Measurements from ENCODE around the gene ARSG. TPM values are rescaled to one million over a fixed set of nuclear protein-coding genes. Genes with fewer than 3 reads are reported as not detected.
"Not testable (repeated sequence)": the region's sequence is repeated elsewhere in the genome, so short reads cannot be mapped to it uniquely, and the experiment has no call there.

ARSG gene
- total RNA-seq, 2 experiments from 2014 or later: 11.7 to 13.8 TPM

DNA sequence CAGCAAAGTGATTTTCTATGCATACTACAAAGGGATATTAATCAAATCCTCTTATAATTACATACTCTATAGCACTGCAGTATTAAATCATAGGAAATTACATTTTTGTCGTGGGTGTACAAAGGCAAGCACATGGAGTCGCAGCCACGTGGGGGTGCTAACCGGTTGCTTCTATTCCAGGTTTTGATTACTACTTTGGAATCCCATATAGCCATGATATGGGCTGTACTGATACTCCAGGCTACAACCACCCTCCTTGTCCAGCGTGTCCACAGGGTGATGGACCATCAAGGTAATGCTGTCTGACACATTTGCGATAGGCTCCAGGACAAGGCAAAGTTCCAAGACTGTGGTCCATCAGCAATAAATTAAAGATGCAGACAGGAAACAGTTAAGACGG lies 60.1 kb downstream of the ARSG start:
- Mint-ChIP-seq H3K27me3 (no peaks in the 10 kb centered on the region), H3K4me1 (peaks cover 90% of the 10 kb centered on the region), H3K27ac (no peak overlapping the region), H3K9me3 (no peaks in the 10 kb centered on the region), H3K4me3 (no peak overlapping the region), H3K36me3 (ENCODE audit: low read depth) (peaks cover 20% of the 10 kb centered on the region)
- POLR2A ChIA-PET: no interaction called here
- CTCF ChIA-PET: interaction anchor here (0.9 to 2.1 kb wide), 2 partner anchors 10 to 39 kb away, joined by 3 to 6 read pairs; no protein-coding TSS in a partner anchor
- DNase-seq: no peak

DNA sequence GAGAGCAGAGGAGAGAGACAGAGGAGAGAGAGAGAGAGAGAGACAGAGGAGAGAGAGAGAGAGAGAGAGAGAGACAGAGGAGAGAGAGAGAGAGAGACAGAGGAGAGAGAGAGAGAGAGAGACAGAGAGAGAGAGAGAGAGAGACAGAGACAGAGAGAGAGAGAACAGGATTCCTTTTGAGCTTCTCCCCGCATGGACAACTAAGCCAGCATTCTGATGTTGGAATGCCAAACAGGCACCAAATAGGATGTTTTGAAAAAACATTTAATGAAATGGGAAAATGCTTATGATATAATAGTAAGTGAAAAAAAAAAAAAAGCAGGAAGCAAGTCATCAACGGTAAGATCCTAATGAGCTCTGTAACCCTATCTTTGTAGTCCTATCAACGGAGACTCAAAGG lies 60.7 kb downstream of the ARSG start:
- Mint-ChIP-seq H3K9me3 (no peaks in the 10 kb centered on the region), H3K27me3 (no peaks in the 10 kb centered on the region), H3K4me3 (no peak overlapping the region), H3K27ac (no peak overlapping the region), H3K36me3 (ENCODE audit: low read depth) (peaks cover 20% of the 10 kb centered on the region), H3K4me1 (peaks cover 90% of the 10 kb centered on the region)
- ChIA-PET POLR2A (no interaction called here), CTCF (interaction anchor here (0.7 to 2.1 kb wide), 3 partner anchors 9 to 114 kb away, joined by 4 to 6 read pairs (median 4); no protein-coding TSS in a partner anchor)
- DNase-seq: no peak

DNA sequence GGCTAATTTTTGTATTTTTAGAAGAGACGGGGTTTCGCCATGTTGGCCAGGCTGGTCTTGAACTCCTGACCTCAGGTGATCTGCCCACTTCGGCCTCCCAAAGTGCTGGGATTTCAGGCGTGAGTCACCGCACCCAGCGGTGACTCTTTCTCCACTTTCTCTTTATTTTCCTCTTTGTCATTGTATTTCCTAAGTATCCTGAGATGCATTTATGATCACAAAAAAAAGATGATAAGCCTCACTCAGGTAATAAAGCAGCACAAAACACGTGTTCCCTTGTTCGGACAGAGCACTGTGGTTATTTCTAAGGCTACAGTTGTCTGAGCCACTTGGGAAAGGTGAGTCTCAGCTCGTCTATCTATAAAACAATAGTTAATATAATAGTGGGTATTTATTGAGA lies 61.4 kb downstream of the ARSG start:
- H3K27ac Mint-ChIP-seq, DNase-seq, H3K27me3 Mint-ChIP-seq, H3K4me3 Mint-ChIP-seq, POLR2A ChIA-PET, H3K9me3 Mint-ChIP-seq: not testable (repeated sequence)
- peaks cover 25% of the 10 kb centered on the region for H3K36me3 Mint-ChIP-seq (ENCODE audit: low read depth)
- CTCF ChIA-PET: interaction anchor here (0.5 to 5.3 kb wide), 5 partner anchors 8 to 136 kb away, joined by 3 to 19 read pairs (median 5); no protein-coding TSS in a partner anchor
- peaks cover 90% of the 10 kb centered on the region for H3K4me1 Mint-ChIP-seq

DNA sequence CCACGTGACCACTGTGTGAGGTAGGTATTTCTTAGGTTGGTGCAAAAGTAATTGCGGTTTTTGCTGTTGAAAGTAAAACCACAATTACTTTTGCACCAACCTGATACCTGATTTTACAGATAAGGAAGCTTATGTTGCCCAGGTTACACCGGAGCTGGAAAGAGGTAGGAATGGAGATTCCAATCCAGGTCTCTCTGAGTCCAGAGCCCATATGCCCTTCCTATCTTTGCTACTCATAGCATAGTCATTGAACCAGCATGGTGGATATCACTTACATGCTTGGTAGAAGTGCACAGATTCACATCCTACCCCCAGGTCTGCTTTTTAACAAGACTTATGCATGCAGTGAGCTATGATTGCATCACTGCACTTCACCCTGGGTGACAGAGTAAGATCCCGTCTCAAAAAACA lies 61.8 kb downstream of the ARSG start:
- ChIA-PET CTCF (interaction anchor here (0.7 to 5.3 kb wide), 4 partner anchors 8 to 1145 kb away, joined by 3 to 19 read pairs (median 6); no protein-coding TSS in a partner anchor), POLR2A (no interaction called here)
- Mint-ChIP-seq H3K36me3 (ENCODE audit: low read depth) (peaks cover 22% of the 10 kb centered on the region), H3K27ac (peak overlapping the region; percentile 65), H3K4me3 (no peak overlapping the region), H3K27me3 (no peaks in the 10 kb centered on the region), H3K4me1 (peaks cover 88% of the 10 kb centered on the region), H3K9me3 (no peaks in the 10 kb centered on the region)
- DNase-seq: peak; percentile 36

DNA sequence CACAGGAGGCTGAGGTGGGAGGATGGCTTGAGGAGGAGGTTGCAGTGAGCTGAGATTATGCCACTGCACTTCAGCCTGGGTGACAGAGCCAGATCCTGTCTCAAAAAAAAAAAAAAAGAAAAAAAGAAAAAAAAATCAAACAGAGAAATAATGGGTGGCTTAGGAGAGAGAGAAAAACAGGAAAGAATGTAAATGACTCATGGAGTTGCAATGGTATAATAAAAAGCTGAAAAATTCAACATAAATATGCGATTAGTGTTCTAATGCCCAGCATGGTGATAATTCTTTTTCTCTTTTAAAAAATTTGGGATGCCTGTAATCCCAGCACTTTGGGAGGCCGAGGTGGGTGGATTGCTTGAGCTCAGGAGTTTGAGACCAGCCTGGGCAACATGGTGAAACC lies 63.0 kb downstream of the ARSG start:
- H3K27me3 Mint-ChIP-seq, H3K9me3 Mint-ChIP-seq, H3K4me3 Mint-ChIP-seq, DNase-seq: not testable (repeated sequence)
- ChIA-PET POLR2A (interaction anchor here (0.7 kb wide), 1 partner anchor 60 kb away, joined by 8 read pairs; no protein-coding TSS in a partner anchor), CTCF (interaction anchor here (0.7 to 5.3 kb wide), 7 partner anchors 16 to 150 kb away, joined by 3 to 19 read pairs (median 4); no protein-coding TSS in a partner anchor)
- Mint-ChIP-seq H3K36me3 (ENCODE audit: low read depth) (peaks cover 23% of the 10 kb centered on the region), H3K27ac (peak overlapping the region; percentile 21), H3K4me1 (peaks cover 82% of the 10 kb centered on the region)

DNA sequence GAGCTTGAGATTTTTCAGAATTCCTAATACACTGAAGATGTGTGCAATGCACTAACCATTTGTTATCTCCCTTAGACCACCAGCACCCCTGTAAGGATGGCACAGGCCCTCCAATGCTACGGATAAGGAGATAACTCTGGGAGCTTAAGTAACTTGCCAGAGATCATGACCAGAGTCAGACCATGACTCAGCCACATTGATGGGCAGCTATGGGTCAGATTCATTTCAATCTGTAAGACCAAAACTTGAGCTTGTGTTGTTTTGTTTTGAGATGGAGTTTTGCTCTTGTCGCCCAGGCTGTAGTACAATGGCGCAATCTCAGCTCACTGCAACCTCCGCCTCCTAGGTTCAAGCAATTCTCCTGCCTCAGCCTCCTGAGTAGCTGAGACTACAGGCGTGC lies 63.8 kb downstream of the ARSG start:
- CTCF ChIA-PET: interaction anchor here (0.9 to 5.3 kb wide), 7 partner anchors 17 to 150 kb away, joined by 3 to 19 read pairs (median 3); no protein-coding TSS in a partner anchor
- DNase-seq, H3K9me3 Mint-ChIP-seq, H3K27ac Mint-ChIP-seq, H3K4me3 Mint-ChIP-seq, POLR2A ChIA-PET, H3K27me3 Mint-ChIP-seq: not testable (repeated sequence)
- H3K36me3 Mint-ChIP-seq (ENCODE audit: low read depth): peaks cover 26% of the 10 kb centered on the region
- peaks cover 80% of the 10 kb centered on the region for H3K4me1 Mint-ChIP-seq

DNA sequence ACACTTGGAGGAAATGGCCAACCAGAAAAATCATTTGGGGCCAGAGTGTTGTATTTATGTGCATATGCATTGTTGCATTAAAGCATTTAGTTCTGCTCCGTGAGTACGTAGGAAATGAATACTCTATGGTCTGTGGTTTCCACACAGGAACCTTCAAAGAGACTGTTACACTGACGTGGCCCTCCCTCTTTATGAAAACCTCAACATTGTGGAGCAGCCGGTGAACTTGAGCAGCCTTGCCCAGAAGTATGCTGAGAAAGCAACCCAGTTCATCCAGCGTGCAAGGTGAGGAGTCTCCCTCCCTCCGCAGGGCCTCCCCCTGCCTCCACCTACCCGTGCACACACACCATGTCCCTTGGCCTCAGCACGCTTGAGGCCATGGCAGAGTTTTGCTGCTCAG lies 65.2 kb downstream of the ARSG start:
- H3K9me3 Mint-ChIP-seq: no peaks in the 10 kb centered on the region
- peaks cover 28% of the 10 kb centered on the region for H3K36me3 Mint-ChIP-seq (ENCODE audit: low read depth)
- no peaks in the 10 kb centered on the region for H3K27me3 Mint-ChIP-seq
- CTCF ChIA-PET: interaction anchor here (0.9 to 5.3 kb wide), 6 partner anchors 11 to 107 kb away, joined by 3 to 19 read pairs (median 3); no protein-coding TSS in a partner anchor
- peak; percentile 87 for DNase-seq
- peak overlapping the region; percentile 88 for H3K27ac Mint-ChIP-seq
- POLR2A ChIA-PET: interaction anchor here (1.0 to 1.1 kb wide), 2 partner anchors 12 to 65 kb away, joined by 3 to 4 read pairs; partner anchors contain the start of genes ARSG and SLC16A6
- peaks cover 70% of the 10 kb centered on the region for H3K4me1 Mint-ChIP-seq
- peak overlapping the region; percentile 59 for H3K4me3 Mint-ChIP-seq

DNA sequence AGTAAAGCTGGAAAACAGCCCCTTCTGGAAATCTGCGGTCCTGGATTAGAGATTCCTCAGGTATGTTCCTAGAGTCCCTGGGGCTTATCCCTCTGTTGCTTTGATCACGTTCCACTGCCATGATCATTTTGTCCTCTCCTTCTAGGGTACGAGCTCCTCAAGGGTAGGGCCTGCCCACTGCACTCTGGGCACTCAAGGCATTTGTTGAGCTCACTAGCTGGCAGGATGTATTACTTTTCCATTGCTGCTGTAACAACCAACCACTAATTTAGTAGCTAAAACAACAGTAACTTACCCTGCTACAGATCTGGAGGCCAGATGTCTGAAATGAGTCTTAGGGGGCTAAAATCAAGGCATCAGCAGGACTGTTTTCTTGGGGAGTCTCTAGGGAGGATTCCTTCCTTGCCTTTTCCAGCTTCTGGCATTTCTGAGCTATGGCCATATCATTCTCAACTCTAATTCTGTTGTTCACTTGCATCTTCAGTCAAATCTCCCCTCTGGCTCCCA lies 65.7 kb downstream of the ARSG start:
- peak overlapping the region; percentile 88 for H3K27ac Mint-ChIP-seq
- DNase-seq: peak; percentile 35
- H3K9me3 Mint-ChIP-seq: no peaks in the 10 kb centered on the region
- ChIA-PET POLR2A (interaction anchor here (1.0 to 1.1 kb wide), 2 partner anchors 13 to 66 kb away, joined by 3 to 4 read pairs; partner anchors contain the start of genes ARSG and SLC16A6), CTCF (interaction anchor here (0.9 to 5.3 kb wide), 7 partner anchors 12 to 107 kb away, joined by 3 to 19 read pairs (median 3); no protein-coding TSS in a partner anchor)
- peaks cover 23% of the 10 kb centered on the region for H3K36me3 Mint-ChIP-seq (ENCODE audit: low read depth)
- peak overlapping the region; percentile 59 for H3K4me3 Mint-ChIP-seq
- H3K27me3 Mint-ChIP-seq: no peaks in the 10 kb centered on the region
- peaks cover 66% of the 10 kb centered on the region for H3K4me1 Mint-ChIP-seq

DNA sequence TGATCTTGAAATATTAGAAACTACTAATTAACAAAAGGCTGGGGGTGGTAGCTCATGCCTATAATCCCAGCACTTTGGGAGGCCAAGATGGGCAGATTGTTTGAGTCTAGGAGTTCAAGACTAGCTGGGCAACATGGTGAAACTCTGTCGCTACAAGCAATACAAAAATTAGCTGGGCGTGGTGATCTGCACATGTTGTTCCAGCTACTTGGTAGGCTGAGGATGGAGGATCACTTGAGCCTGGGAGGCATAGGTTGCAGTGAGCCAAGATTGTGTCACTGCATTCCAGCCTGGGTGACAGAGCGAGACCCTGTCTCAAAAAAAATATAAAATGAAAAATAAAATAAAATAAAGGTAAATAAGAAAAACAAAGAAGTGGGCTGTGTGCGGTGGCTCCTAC lies 66.6 kb downstream of the ARSG start:
- peak overlapping the region; percentile 88 for H3K27ac Mint-ChIP-seq
- H3K4me1 Mint-ChIP-seq: peaks cover 57% of the 10 kb centered on the region
- CTCF ChIA-PET: interaction anchor here (0.6 to 5.3 kb wide), 5 partner anchors 14 to 42 kb away, joined by 3 to 19 read pairs (median 3); no protein-coding TSS in a partner anchor
- no peak for DNase-seq
- no peak overlapping the region for H3K4me3 Mint-ChIP-seq
- H3K36me3 Mint-ChIP-seq (ENCODE audit: low read depth): peaks cover 21% of the 10 kb centered on the region
- H3K9me3 Mint-ChIP-seq: no peaks in the 10 kb centered on the region
- no peaks in the 10 kb centered on the region for H3K27me3 Mint-ChIP-seq
- POLR2A ChIA-PET: no interaction called here

DNA sequence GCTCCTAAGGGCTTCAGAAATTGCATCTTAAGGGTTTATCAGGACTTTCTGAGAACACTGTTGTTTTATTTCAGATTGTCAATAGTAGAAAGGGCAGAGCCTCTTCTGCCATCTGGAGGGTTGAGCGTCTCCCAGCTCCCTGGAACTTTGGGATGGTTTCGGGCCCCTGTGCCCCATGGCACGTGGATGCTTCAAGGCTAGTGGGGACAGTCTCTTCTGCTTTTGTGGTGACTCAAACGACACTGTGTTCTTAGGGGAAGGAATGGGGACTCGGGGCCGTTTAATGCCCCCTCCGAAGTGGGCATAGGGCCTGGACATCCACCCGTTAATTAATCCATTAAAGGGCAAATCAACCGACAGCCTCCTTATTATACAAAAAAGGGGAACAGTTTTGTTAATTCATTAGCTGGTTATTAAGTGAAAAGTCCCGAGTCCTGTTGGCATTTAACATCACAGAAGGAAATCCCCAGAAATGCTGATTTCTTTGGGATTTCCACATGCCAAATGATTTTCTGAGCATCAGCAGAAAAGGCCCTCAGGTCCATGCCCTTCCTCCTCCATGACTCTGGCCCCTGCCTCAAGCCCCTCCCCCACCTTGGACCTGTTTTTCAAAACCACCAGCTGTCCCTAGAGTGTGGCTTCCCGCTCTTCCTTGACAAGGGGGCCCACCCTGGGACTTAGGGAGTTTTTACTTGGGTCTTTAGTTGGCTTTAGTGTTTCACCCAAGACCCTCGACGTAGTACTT lies 68.7 kb downstream of the ARSG start:
- CTCF ChIA-PET: interaction anchor here (1.6 kb wide), 1 partner anchor 37 kb away, joined by 4 read pairs; no protein-coding TSS in a partner anchor
- H3K27me3 Mint-ChIP-seq: no peaks in the 10 kb centered on the region
- H3K27ac Mint-ChIP-seq: no peak overlapping the region
- DNase-seq: no peak
- H3K36me3 Mint-ChIP-seq (ENCODE audit: low read depth): peaks cover 17% of the 10 kb centered on the region
- H3K4me3 Mint-ChIP-seq: no peak overlapping the region
- no peaks in the 10 kb centered on the region for H3K9me3 Mint-ChIP-seq
- H3K4me1 Mint-ChIP-seq: peaks cover 43% of the 10 kb centered on the region
- POLR2A ChIA-PET: no interaction called here

DNA sequence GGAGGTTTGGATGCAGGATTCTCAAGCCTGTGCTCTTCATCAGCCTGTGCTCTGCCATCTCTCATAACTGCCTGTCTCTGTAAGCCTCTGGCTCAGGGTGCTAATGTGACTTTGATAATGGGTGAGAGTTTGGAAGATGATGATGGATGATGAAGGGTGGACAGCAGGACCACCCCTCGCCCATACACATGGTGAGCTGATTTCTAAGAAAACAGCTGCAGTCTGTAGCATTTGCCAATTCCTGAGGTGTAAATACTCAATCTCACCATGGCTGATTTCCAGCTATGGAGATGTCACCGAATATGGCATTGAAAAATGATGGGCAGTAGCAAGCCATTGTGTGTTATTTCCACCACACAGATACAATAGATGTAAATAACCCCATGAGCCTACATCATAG lies 74.2 kb downstream of the ARSG start:
- no peak for DNase-seq
- H3K36me3 Mint-ChIP-seq (ENCODE audit: low read depth): peaks cover 8% of the 10 kb centered on the region
- no peak overlapping the region for H3K27ac Mint-ChIP-seq
- H3K9me3 Mint-ChIP-seq: no peaks in the 10 kb centered on the region
- no peak overlapping the region for H3K4me3 Mint-ChIP-seq
- ChIA-PET CTCF (interaction anchor here (1.4 kb wide), 1 partner anchor 14 kb away, joined by 3 read pairs; no protein-coding TSS in a partner anchor), POLR2A (no interaction called here)
- peaks cover 4% of the 10 kb centered on the region for H3K4me1 Mint-ChIP-seq
- no peaks in the 10 kb centered on the region for H3K27me3 Mint-ChIP-seq

DNA sequence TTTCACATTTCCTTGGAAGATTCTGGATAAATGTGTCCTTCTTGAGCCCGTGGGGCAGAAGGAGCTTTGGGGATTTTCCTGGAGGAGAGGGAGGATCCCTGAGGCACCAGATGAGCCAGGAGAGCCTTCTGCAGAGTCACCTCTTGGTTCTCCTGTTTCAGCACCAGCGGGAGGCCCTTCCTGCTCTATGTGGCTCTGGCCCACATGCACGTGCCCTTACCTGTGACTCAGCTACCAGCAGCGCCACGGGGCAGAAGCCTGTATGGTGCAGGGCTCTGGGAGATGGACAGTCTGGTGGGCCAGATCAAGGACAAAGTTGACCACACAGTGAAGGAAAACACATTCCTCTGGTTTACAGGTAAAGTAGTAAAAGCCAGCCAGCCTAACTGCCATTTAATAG lies 77.1 kb downstream of the ARSG start:
- POLR2A ChIA-PET: no interaction called here
- CTCF ChIA-PET: interaction anchor here (2.5 kb wide), 1 partner anchor 15 kb away, joined by 6 read pairs; no protein-coding TSS in a partner anchor
- no peak for DNase-seq
- H3K27me3 Mint-ChIP-seq: no peaks in the 10 kb centered on the region
- H3K4me3 Mint-ChIP-seq: no peak overlapping the region
- no peaks in the 10 kb centered on the region for H3K9me3 Mint-ChIP-seq
- peaks cover 4% of the 10 kb centered on the region for H3K4me1 Mint-ChIP-seq
- H3K27ac Mint-ChIP-seq: peak overlapping the region; percentile 31
- H3K36me3 Mint-ChIP-seq (ENCODE audit: low read depth): peaks cover 5% of the 10 kb centered on the region

DNA sequence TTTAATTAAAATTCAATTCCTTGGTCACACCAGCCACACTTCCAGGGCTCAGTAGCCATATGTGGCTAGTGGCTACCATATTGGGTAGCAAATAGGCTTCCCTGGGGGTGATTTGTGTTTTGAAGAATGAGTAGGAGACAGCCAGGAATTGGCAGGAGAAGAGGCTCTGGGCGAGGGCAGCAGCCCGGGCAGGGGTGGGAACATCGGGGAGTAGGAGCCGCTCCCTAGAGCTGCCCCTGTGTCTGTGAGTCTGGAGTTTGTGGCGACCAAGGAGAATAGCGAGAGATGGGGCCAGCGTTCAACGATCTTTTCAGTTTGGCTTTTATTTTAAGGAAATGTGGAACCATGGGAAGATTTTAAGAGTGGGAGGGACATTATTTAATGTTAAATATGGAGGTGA lies 84.3 kb downstream of the ARSG start:
- CTCF ChIA-PET: interaction anchor here (1.2 to 1.6 kb wide), 2 partner anchors 23 to 60 kb away, joined by 3 to 6 read pairs; no protein-coding TSS in a partner anchor
- POLR2A ChIA-PET: no interaction called here
- no peak overlapping the region for H3K27ac Mint-ChIP-seq
- DNase-seq: no peak
- H3K36me3 Mint-ChIP-seq (ENCODE audit: low read depth): no peaks in the 10 kb centered on the region
- no peaks in the 10 kb centered on the region for H3K9me3 Mint-ChIP-seq
- no peaks in the 10 kb centered on the region for H3K4me1 Mint-ChIP-seq
- no peak overlapping the region for H3K4me3 Mint-ChIP-seq
- H3K27me3 Mint-ChIP-seq: no peaks in the 10 kb centered on the region

All from activated CD4-positive, alpha-beta T cell treated with anti-CD3 and anti-CD28 coated beads, Interleukin-2, amount 10 ng/mL, durations not matched to agents 7 days and 5 days (primary cell).